ENCODE measurements around the gene C12orf54. TPM values are rescaled to one million over a fixed set of nuclear protein-coding genes. Genes with fewer than 3 reads are reported as not detected.

Gene C12orf54
- total and polyA plus RNA-seq, 2 donors (not counting 3 experiments of a cell fraction or from before 2014, with no cell fraction given): not detected

GRCh38 chr12:48542300-48542928 lies 60.1 kb downstream of the C12orf54 start:
- no peak overlapping the region for H3K4me3 ChIP-seq (replicated peaks in 1 of 3; ENCODE audit: insufficient read depth in 1 of 3, low read depth in 1 of 3, low read length in 3 of 3)
- no peak overlapping the region for H3K9ac ChIP-seq (replicated peaks; ENCODE audit: extremely low read depth, insufficient read depth, low read length)
- H3K27me3 ChIP-seq (ENCODE audit: control insufficient read depth in 2 of 2, insufficient read depth in 2 of 2, low read length in 2 of 2): peaks cover 2 to 4% of the 10 kb centered on the region in 2 experiments
- no peaks in the 10 kb centered on the region for H3K4me1 ChIP-seq (ENCODE audit: control insufficient read depth, extremely low read depth, insufficient read depth, low read length)
- H3K4me2 ChIP-seq (ENCODE audit: insufficient read depth, low read length): no peak overlapping the region
- DNase-seq (ENCODE audit: low read depth, low spot score) (peak; percentile 41), FAIRE-seq (peak; percentile 76)
- H3K36me3 ChIP-seq (ENCODE audit: control insufficient read depth in 2 of 2, extremely low read depth in 1 of 2, insufficient read depth in 2 of 2, low read length in 2 of 2): no peaks in the 10 kb centered on the region
- TF ChIP-seq CTCF (IDR thresholded peaks at IDR 0.05; ENCODE audit: extremely low read depth in 1 of 2, insufficient read depth in 1 of 2, low read depth in 1 of 2, low read length in 2 of 2) (peak; percentile 64 to 76), MYC (IDR thresholded peaks at IDR 0.05; ENCODE audit: low read depth, low read length) (no peak)
- intact Hi-C loops (cut with micrococcal nuclease) (loop anchor here (1.0 to 10.0 kb wide), 3 partner anchors 76 to 253 kb away; no protein-coding TSS in a partner anchor), dilution Hi-C loops (cut with MboI; ENCODE audit: extremely low pct_ligation_motif_present, low sequenced_read_pairs) (no loop called here)
- H2AFZ ChIP-seq (ENCODE audit: low read depth, low read length): no peak overlapping the region
- ChIA-PET CTCF (interaction anchor here (1.5 to 7.6 kb wide), 3 partner anchors 70 to 253 kb away, joined by 4 to 166 read pairs (median 19); no protein-coding TSS in a partner anchor), POLR2A (no interaction called here)
- H4K20me1 ChIP-seq (replicated peaks; ENCODE audit: control insufficient read depth, extremely low read depth, insufficient read depth, low read length): no peaks in the 10 kb centered on the region
- no peaks in the 10 kb centered on the region for H3K9me1 ChIP-seq (replicated peaks; ENCODE audit: control insufficient read depth, extremely low read depth, insufficient read depth, low read length)
- no peak overlapping the region for H3K27ac ChIP-seq (ENCODE audit: insufficient read depth, low read depth, low read length)
- H3K79me2 ChIP-seq (ENCODE audit: control insufficient read depth, insufficient read depth, low read length): no peaks in the 10 kb centered on the region
- BruUV-seq (replicated peaks): no TSS peak
- no peaks in the 10 kb centered on the region for H3K9me3 ChIP-seq (replicated peaks; ENCODE audit: control insufficient read depth, insufficient read depth, low read length)

GRCh38 chr12:48545833-48546469 lies 63.7 kb downstream of the C12orf54 start:
- POLR2A ChIA-PET: no interaction called here
- H3K9ac ChIP-seq (replicated peaks; ENCODE audit: extremely low read depth, insufficient read depth, low read length): no peak overlapping the region
- DNase-seq (ENCODE audit: low read depth, low spot score) (no peak), FAIRE-seq (no peak)
- dilution Hi-C loops (cut with MboI; ENCODE audit: extremely low pct_ligation_motif_present, low sequenced_read_pairs): no loop called here
- no peaks in the 10 kb centered on the region for H3K9me1 ChIP-seq (replicated peaks; ENCODE audit: control insufficient read depth, extremely low read depth, insufficient read depth, low read length)
- no peaks in the 10 kb centered on the region for H4K20me1 ChIP-seq (replicated peaks; ENCODE audit: control insufficient read depth, extremely low read depth, insufficient read depth, low read length)
- peaks cover 2 to 4% of the 10 kb centered on the region in 2 experiments for H3K27me3 ChIP-seq (ENCODE audit: control insufficient read depth in 2 of 2, insufficient read depth in 2 of 2, low read length in 2 of 2)
- no peak overlapping the region for H2AFZ ChIP-seq (ENCODE audit: low read depth, low read length)
- TF ChIP-seq EZH2 (IDR thresholded peaks at IDR 0.05; ENCODE audit: borderline replicate concordance, low read depth, low read length, severe bottlenecking) (no peak), CTCF (IDR thresholded peaks at IDR 0.05; ENCODE audit: extremely low read depth in 1 of 2, insufficient read depth in 1 of 2, low read depth in 1 of 2, low read length in 2 of 2) (no peak), GATA2 (IDR thresholded peaks at IDR 0.05; ENCODE audit: insufficient read depth, insufficient read length, low read depth, low read length) (no peak), MYC (IDR thresholded peaks at IDR 0.05; ENCODE audit: low read depth, low read length) (no peak), FOS (IDR thresholded peaks at IDR 0.05; ENCODE audit: borderline replicate concordance, insufficient read depth, low read length) (no peak), POLR2AphosphoS5 (IDR thresholded peaks at IDR 0.05; ENCODE audit: insufficient read depth, low read depth, low read length) (no peak), POLR2A (IDR thresholded peaks at IDR 0.05; ENCODE audit: low read depth, low read length) (no peak), JUN (IDR thresholded peaks at IDR 0.05; ENCODE audit: borderline replicate concordance, insufficient read depth, insufficient read length, low read depth) (no peak)
- TF ChIP-seq, protein P1, sequence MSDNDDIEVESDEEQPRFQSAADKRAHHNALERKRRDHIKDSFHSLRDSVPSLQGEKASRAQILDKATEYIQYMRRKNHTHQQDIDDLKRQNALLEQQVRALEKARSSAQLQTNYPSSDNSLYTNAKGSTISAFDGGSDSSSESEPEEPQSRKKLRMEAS (IDR thresholded peaks at IDR 0.05; ENCODE audit: insufficient read depth, insufficient read length): no peak
- no TSS peak for BruUV-seq (replicated peaks)
- CTCF ChIA-PET: interaction anchor here (1.4 to 7.6 kb wide), 2 partner anchors 10 to 73 kb away, joined by 4 to 166 read pairs; no protein-coding TSS in a partner anchor
- H3K79me2 ChIP-seq (ENCODE audit: control insufficient read depth, insufficient read depth, low read length): no peaks in the 10 kb centered on the region
- intact Hi-C loops (cut with micrococcal nuclease): loop anchor here (10.0 kb wide), 1 partner anchor 251 kb away; no protein-coding TSS in a partner anchor
- no peak overlapping the region for H3K4me2 ChIP-seq (ENCODE audit: insufficient read depth, low read length)
- no peak overlapping the region for H3K27ac ChIP-seq (ENCODE audit: insufficient read depth, low read depth, low read length)
- H3K4me1 ChIP-seq (ENCODE audit: control insufficient read depth, extremely low read depth, insufficient read depth, low read length): no peaks in the 10 kb centered on the region
- no peaks in the 10 kb centered on the region for H3K36me3 ChIP-seq (ENCODE audit: control insufficient read depth in 2 of 2, extremely low read depth in 1 of 2, insufficient read depth in 2 of 2, low read length in 2 of 2)
- H3K4me3 ChIP-seq (replicated peaks in 1 of 3; ENCODE audit: insufficient read depth in 1 of 3, low read depth in 1 of 3, low read length in 3 of 3): no peak overlapping the region
- no peaks in the 10 kb centered on the region for H3K9me3 ChIP-seq (replicated peaks; ENCODE audit: control insufficient read depth, insufficient read depth, low read length)

Measured in endothelial cell of umbilical vein (primary cell).